Cardiac muscle cell (in vitro differentiated cells and primary cell): ENCODE measurements around the gene PCSK5. TPM values are rescaled to one million over a fixed set of nuclear protein-coding genes. Genes with fewer than 3 reads are reported as not detected.

Experiments used
- DNase-seq, 2 donors: peaks; one replicate each; pipeline versions ENCODE4 v3.0.0 to v3.0.0-alpha.2; 2010 to 2017; ENCODE audit warnings: low read depth in 1 of 2, low spot score in 1 of 2
- H3K27ac ChIP-seq: fragments of 200-600 bp; sonication (generic); 2 replicates; pipeline ENCODE4 v1.5.1; 2016
- H3K27me3 ChIP-seq: fragments of 200-600 bp; sonication (generic); 2 replicates; pipeline ENCODE4 v1.6.0; 2016; ENCODE audit warnings: control low read depth
- H3K36me3 ChIP-seq: fragments of 200-600 bp; sonication (generic); 2 replicates; pipeline ENCODE4 v1.5.1; 2016; ENCODE audit warnings: control low read depth
- H3K4me1 ChIP-seq: fragments of 200-600 bp; sonication (generic); 2 replicates; pipeline ENCODE4 v1.8.1; 2017; ENCODE audit warnings: low read depth, mild to moderate bottlenecking, mixed run types
- H3K4me3 ChIP-seq: fragments of 200-600 bp; sonication (generic); 2 replicates; pipeline ENCODE4 v1.5.1; 2016; ENCODE audit warnings: mild to moderate bottlenecking
- H3K9me3 ChIP-seq: fragments of 200-600 bp; sonication (generic); 2 replicates; pipeline ENCODE4 v1.5.1; 2017; ENCODE audit warnings: low read depth, mild to moderate bottlenecking, control low read depth
- CTCF ChIP-seq: IDR thresholded peaks from 2 replicates; pipeline ENCODE4 v1.5.1; 2012; ENCODE audit warnings: low read depth, mild to moderate bottlenecking, low read length
- polyA plus RNA-seq: library from polyadenylated mRNA; unstranded; fragments of >200 nt; fragmentation: Nextera tagmentation; extraction: Ambion mirVana; gene quantifications from 2 replicates; pipeline ENCODE4 v1.2.1, GENCODE V29; 2016
- total RNA-seq: library from RNA; depleted of rRNA; stranded (reverse); fragments of >200 nt; gene quantifications from 2 replicates; pipeline ENCODE4 v1.2.3, GENCODE V29; 2016

Gene PCSK5
- total and polyA plus RNA-seq, 2 experiments from 2014 or later = 6.8 to 9.6 TPM

GRCh38 chr9:76180541-76180940 lies 290.1 kb downstream of the PCSK5 start:
- no peak for TF ChIP-seq CTCF
- peak in 1 of 2 donors; percentile 80 for DNase-seq
- H3K27me3 ChIP-seq = no peaks in the 10 kb centered on the region
- no peaks in the 10 kb centered on the region for H3K9me3 ChIP-seq
- H3K27ac ChIP-seq = no peak overlapping the region
- peaks cover 4% of the 10 kb centered on the region for H3K4me1 ChIP-seq
- no peaks in the 10 kb centered on the region for H3K36me3 ChIP-seq
- no peak overlapping the region for H3K4me3 ChIP-seq

- no peaks in the 10 kb centered on the region for H3K36me3 ChIP-seq
- no peak for TF ChIP-seq CTCF
- DNase-seq = peak in 1 of 2 donors; percentile 66
- H3K9me3 ChIP-seq = no peaks in the 10 kb centered on the region
- no peaks in the 10 kb centered on the region for H3K27me3 ChIP-seq
- no peak overlapping the region for H3K27ac ChIP-seq
- no peak overlapping the region for H3K4me3 ChIP-seq
- peaks cover 4% of the 10 kb centered on the region for H3K4me1 ChIP-seq
These were observed 290.7 kb downstream of the PCSK5 start for GRCh38 chr9:76181020-76181641.

- no peaks in the 10 kb centered on the region for H3K9me3 ChIP-seq
- H3K4me3 ChIP-seq = no peak overlapping the region
- TF ChIP-seq CTCF = no peak
- peaks cover 4% of the 10 kb centered on the region for H3K4me1 ChIP-seq
- H3K27me3 ChIP-seq = no peaks in the 10 kb centered on the region
- no peaks in the 10 kb centered on the region for H3K36me3 ChIP-seq
- no peak overlapping the region for H3K27ac ChIP-seq
- DNase-seq = no peak
These were observed 291.3 kb downstream of the PCSK5 start for GRCh38 chr9:76181781-76182180.

GRCh38 chr9:76185432-76185831 lies 295.0 kb downstream of the PCSK5 start:
- Histone ChIP-seq H3K36me3 (no peaks in the 10 kb centered on the region), H3K27me3 (no peaks in the 10 kb centered on the region), H3K4me1 (peaks cover 4% of the 10 kb centered on the region), H3K9me3 (no peaks in the 10 kb centered on the region), H3K4me3 (no peak overlapping the region), H3K27ac (no peak overlapping the region)
- no peak for DNase-seq
- TF ChIP-seq CTCF = no peak

- Histone ChIP-seq H3K9me3 (no peaks in the 10 kb centered on the region), H3K4me3 (no peak overlapping the region), H3K36me3 (no peaks in the 10 kb centered on the region), H3K27me3 (no peaks in the 10 kb centered on the region), H3K4me1 (no peaks in the 10 kb centered on the region), H3K27ac (no peak overlapping the region)
- no peak for DNase-seq
- TF ChIP-seq CTCF = no peak
These were observed 297.8 kb downstream of the PCSK5 start for GRCh38 chr9:76188286-76188685.
